Spleen (tissue), 11 donors: Measurements from ENCODE around the gene FAM199X. TPM values are rescaled to one million over a fixed set of nuclear protein-coding genes. Genes with fewer than 3 reads are reported as not detected.

Experiments used
- DNase-seq: peaks from one replicate; pipeline ENCODE4 v3.0.0-alpha.2; 2020
- H3K27ac ChIP-seq, 8 donors: fragments of 200-600 bp; sonication (generic) in 7 of 8; 1 replicate in 4 of 8; 2 replicates in 4 of 8; pipeline versions ENCODE4 v1.5.0 to v1.8.0; 2016 to 2021; ENCODE audit warnings: inconsistent platforms in 4 of 8, mild to moderate bottlenecking in 4 of 8, moderate library complexity in 1 of 8
- H3K27me3 ChIP-seq, 7 donors: fragments of 200-600 bp; sonication (generic) in 6 of 7; replicated peaks in 1 of 7; 1 replicate in 4 of 7; 2 replicates in 3 of 7; pipeline versions ENCODE4 v1.5.0 to v1.8.0; 2016 to 2021; ENCODE audit warnings: inconsistent platforms in 3 of 7, mild to moderate bottlenecking in 1 of 7
- H3K36me3 ChIP-seq, 6 donors: fragments of 200-600 bp; sonication (generic) in 5 of 6; 1 replicate in 4 of 6; 2 replicates in 2 of 6; pipeline versions ENCODE4 v1.5.0 to v1.8.0; 2016 to 2021; ENCODE audit warnings: inconsistent platforms in 2 of 6
- H3K4me1 ChIP-seq, 6 donors: fragments of 200-600 bp; sonication (generic) in 5 of 6; 1 replicate in 3 of 6; 2 replicates in 3 of 6; pipeline versions ENCODE4 v1.5.0 to v1.8.0; 2016 to 2021; ENCODE audit warnings: inconsistent platforms in 3 of 6
- H3K4me3 ChIP-seq, 8 donors: fragments of 200-600 bp; sonication (generic) in 7 of 8; 1 replicate in 4 of 8; 2 replicates in 4 of 8; pipeline versions ENCODE4 v1.5.0 to v1.8.0; 2016 to 2021; ENCODE audit warnings: inconsistent platforms in 4 of 8, mild to moderate bottlenecking in 4 of 8, moderate library complexity in 2 of 8
- H3K9me3 ChIP-seq, 8 donors: fragments of 200-600 bp; sonication (generic) in 7 of 8; 1 replicate in 4 of 8; 2 replicates in 4 of 8; pipeline versions ENCODE4 v1.5.0 to v1.8.0; 2016 to 2021; ENCODE audit warnings: inconsistent platforms in 4 of 8
- CTCF ChIP-seq, 11 experiments: fragments of 200-600 bp in 7 of 11; fragments of 450-650 bp in 4 of 11; sonication (generic) in 4 of 11; IDR thresholded peaks in 8 of 11; conservative IDR thresholded peaks in 3 of 11; 1 replicate in 7 of 11; 2 replicates in 4 of 11; pipeline versions ENCODE4 v1.4.0 to v1.8.0; 2016 to 2021; ENCODE audit warnings: antibody characterized with exemption in 11 of 11, inconsistent platforms in 4 of 11, mild to moderate bottlenecking in 1 of 11
- POLR2A ChIP-seq, 3 donors: fragments of 450-650 bp; IDR thresholded peaks; one replicate each; pipeline ENCODE4 v1.5.1; 2017; ENCODE audit warnings: antibody characterized with exemption in 3 of 3, mild to moderate bottlenecking in 1 of 3
- POLR2AphosphoS5 ChIP-seq, 3 donors: sonication (generic); formaldehyde crosslinking; IDR thresholded peaks; one replicate each; pipeline ENCODE4 v1.5.1; 2017; ENCODE audit warnings: antibody characterized with exemption in 3 of 3
- WGBS, 5 donors: extraction: QIAGEN DNeasy Blood & Tissue Kit in 3 of 5; methylation state at CpG; one replicate each; pipeline versions ENCODE4 v1.1.5 to v1.1.7; 2013 to 2018; 5-methylcytosine and 5-hydroxymethylcytosine counted together
- intact Hi-C: fragments of 100-400 bp; cut with DNase I; formaldehyde crosslinking; loops from one replicate; pipeline ENCODE4 v1.15.0; 2023; ENCODE audit warnings: low total_unique reads
- polyA plus RNA-seq, 3 donors: library from polyadenylated mRNA; stranded (reverse); fragments of 200-250 nt; gene quantifications; one replicate each; pipeline ENCODE4 v1.2.1, GENCODE V29; 2013
- total RNA-seq, 7 donors: library from RNA; depleted of rRNA in 3 of 7; stranded (reverse); fragments of >200 nt in 3 of 7; fragmentation: NEBNext Ultra II Directional in 4 of 7; extraction: Animal tissue kit (Norgen Biotek cat#: 25700) in 4 of 7; gene quantifications; one replicate each; pipeline versions ENCODE4 v1.1.0 to v1.2.1, GENCODE V29; 2016 to 2021
- donor health status: healthy with polysubstance abuse.
- donor health status: DM: no; HTN: no; CAD: no; lungs with moderate emphysema.
- donor health status: DM: no; HTN: no; CAD: no.
- donor health status: Bipolar disorder and iron deficiency.
- donor health status: healthy.
- donor health status: DM: no; HTN: no; CAD: no.
- donor health status: DM: yes; HTN: yes; CAD: no.

Gene FAM199X
- total and polyA plus RNA-seq, 10 donors, result 5.5 to 24.6 (median 16.1) TPM

- Histone ChIP-seq H3K9me3 (no peaks in the 10 kb centered on the region), H3K36me3 (no peaks in the 10 kb centered on the region), H3K27me3 (no peaks in the 10 kb centered on the region), H3K4me1 (peaks cover 5 to 33% (median 13%) of the 10 kb centered on the region in 6 donors), H3K4me3 (peak within 1 kb of the TSS; percentile 35 to 73 (median 46)), H3K27ac (peak within 1 kb of the TSS; percentile 63 to 95 (median 92))
- DNase-seq, result peak; percentile 92
- WGBS, 5 donors, result 0 to 43% (median 2%) methylated on average over 16 to 44 of the region's 44 CpGs
- no peak for TF ChIP-seq CTCF (IDR thresholded peaks at IDR 0.05 in 8 of 11, conservative IDR thresholded peaks at IDR 0.05 in 3 of 11)
- TF ChIP-seq POLR2AphosphoS5 (IDR thresholded peaks at IDR 0.05), result peak; percentile 85 to 92 (median 91)
- TF ChIP-seq POLR2A (IDR thresholded peaks at IDR 0.05), result peak in 2 of 3 donors; percentile 22 to 38
- intact Hi-C loops, result no loop called here
Measured at GRCh38 chrX:104156630-104157529, 9.4 kb upstream of the FAM199X start, which contains the start of gene SLC25A53. TSS of gene SLC25A53 (minus strand) at chrX:104157009. CDS start at chrX:104105257, 51,752 bp downstream.

GRCh38 chrX:104166735-104167436 is 633 bp downstream of the FAM199X start:
- peaks cover 0 to 5% (median 0%) of the 10 kb centered on the region in 6 donors for H3K36me3 ChIP-seq
- 0 to 46% (median 1%) methylated on average over 14 to 37 of the region's 37 CpGs for WGBS, 5 donors
- intact Hi-C loops, result no loop called here
- no peaks in the 10 kb centered on the region for H3K9me3 ChIP-seq
- DNase-seq, result no peak
- H3K4me1 ChIP-seq, result peaks cover 4 to 38% (median 17%) of the 10 kb centered on the region in 6 donors
- H3K27me3 ChIP-seq, result no peaks in the 10 kb centered on the region
- no peak for TF ChIP-seq POLR2A (IDR thresholded peaks at IDR 0.05)
- peak overlapping the region; percentile 66 to 93 (median 86) for H3K27ac ChIP-seq
- peak overlapping the region; percentile 57 to 89 (median 64) for H3K4me3 ChIP-seq

GRCh38 chrX:104168127-104168526 is 1.9 kb downstream of the FAM199X start:
- H3K36me3 ChIP-seq, result peaks cover 0 to 5% (median 0%) of the 10 kb centered on the region in 6 donors
- WGBS, 5 donors, result 5 to 22% (median 14%) methylated on average over 1 of the region's 1 CpG
- no peaks in the 10 kb centered on the region for H3K27me3 ChIP-seq
- H3K4me3 ChIP-seq, result peak overlapping the region in 2 of 8 donors; percentile 77 to 89
- H3K27ac ChIP-seq, result no peak overlapping the region
- no peak for TF ChIP-seq POLR2A (IDR thresholded peaks at IDR 0.05)
- TF ChIP-seq CTCF (IDR thresholded peaks at IDR 0.05 in 8 of 11, conservative IDR thresholded peaks at IDR 0.05 in 3 of 11), result no peak
- TF ChIP-seq POLR2AphosphoS5 (IDR thresholded peaks at IDR 0.05), result no peak
- DNase-seq, result no peak
- no peaks in the 10 kb centered on the region for H3K9me3 ChIP-seq
- H3K4me1 ChIP-seq, result peaks cover 4 to 38% (median 17%) of the 10 kb centered on the region in 6 donors
- intact Hi-C loops, result no loop called here

GRCh38 chrX:104172121-104172520 is 5.9 kb downstream of the FAM199X start:
- intact Hi-C loops, result no loop called here

More at GRCh38 chrX:104172121-104172520, 5.9 kb downstream of the FAM199X start:
- Histone ChIP-seq H3K4me1 (peaks cover 4 to 28% (median 13%) of the 10 kb centered on the region in 6 donors), H3K27ac (no peak overlapping the region), H3K4me3 (no peak overlapping the region), H3K36me3 (peaks cover 0 to 20% (median 0%) of the 10 kb centered on the region in 6 donors), H3K27me3 (no peaks in the 10 kb centered on the region), H3K9me3 (no peaks in the 10 kb centered on the region)
- DNase-seq, result no peak
- TF ChIP-seq POLR2AphosphoS5 (IDR thresholded peaks at IDR 0.05) (no peak), POLR2A (IDR thresholded peaks at IDR 0.05) (no peak), CTCF (IDR thresholded peaks at IDR 0.05 in 8 of 11, conservative IDR thresholded peaks at IDR 0.05 in 3 of 11) (no peak)
- 62 to 85% (median 79%) methylated on average over 6 of the region's 6 CpGs for WGBS, 5 donors
